Activated B cell treated with CpG ODN at 0.5 μM for 24 hours (primary cell): ENCODE measurements around the gene COL1A1. TPM values are rescaled to one million over a fixed set of nuclear protein-coding genes. Genes with fewer than 3 reads are reported as not detected.

ENCODE experiments used
- ATAC-seq: fragments of 200-7000 bp; cut with Tn5 transposase; one replicate; pipeline ENCODE4 v1.10.0; 2021; ENCODE audit warnings: low read depth, mild to moderate bottlenecking, moderate library complexity
- CTCF ChIA-PET: fragments of 350-600 bp; sonication (Branson Sonifier 250); formaldehyde crosslinking; loops from one replicate; lab custom pipeline; 2021; ENCODE audit warnings: antibody characterized with exemption; lab: Charles Lee
- POLR2A ChIA-PET: fragments of 350-600 bp; sonication (Branson Sonifier 250); formaldehyde crosslinking; loops from one replicate; lab custom pipeline; 2021; ENCODE audit warnings: antibody characterized with exemption; lab: Charles Lee
- DNase-seq: peaks from one replicate; pipeline ENCODE4 v3.0.0; 2022
- H3K27ac Mint-ChIP-seq: one replicate; pipeline ENCODE4 v1.8.0; 2020; ENCODE audit warnings: mixed read lengths
- H3K27me3 Mint-ChIP-seq: one replicate; pipeline ENCODE4 v1.8.0; 2021; ENCODE audit warnings: mixed read lengths
- H3K36me3 Mint-ChIP-seq: one replicate; pipeline ENCODE4 v1.8.0; 2021; ENCODE audit warnings: low read depth, mixed read lengths
- H3K4me1 Mint-ChIP-seq: one replicate; pipeline ENCODE4 v1.8.0; 2021; ENCODE audit warnings: mixed read lengths
- H3K4me3 Mint-ChIP-seq: one replicate; pipeline ENCODE4 v1.8.0; 2020; ENCODE audit warnings: mild to moderate bottlenecking, mixed read lengths
- H3K9me3 Mint-ChIP-seq: one replicate; pipeline ENCODE4 v1.8.0; 2020; ENCODE audit warnings: mixed read lengths
- intact Hi-C: fragments of 100-400 bp; cut with micrococcal nuclease; formaldehyde crosslinking; loops from one replicate; pipeline ENCODE4 v1.15.1; 2024
- total RNA-seq: library from RNA; stranded (reverse); gene quantifications from 2 replicates; pipeline ENCODE4 v1.2.3, GENCODE V29; 2022
- TF ChIP-seq, protein P1 (sequence below): fragments of 200-600 bp; IDR thresholded peaks from one replicate; pipeline ENCODE4 v1.8.0; 2022; ENCODE audit warnings: antibody characterized with exemption, mild to moderate bottlenecking

The COL1A1 gene
- total RNA-seq, 1 donor from 2014 or later = 9.2 TPM

DNA sequence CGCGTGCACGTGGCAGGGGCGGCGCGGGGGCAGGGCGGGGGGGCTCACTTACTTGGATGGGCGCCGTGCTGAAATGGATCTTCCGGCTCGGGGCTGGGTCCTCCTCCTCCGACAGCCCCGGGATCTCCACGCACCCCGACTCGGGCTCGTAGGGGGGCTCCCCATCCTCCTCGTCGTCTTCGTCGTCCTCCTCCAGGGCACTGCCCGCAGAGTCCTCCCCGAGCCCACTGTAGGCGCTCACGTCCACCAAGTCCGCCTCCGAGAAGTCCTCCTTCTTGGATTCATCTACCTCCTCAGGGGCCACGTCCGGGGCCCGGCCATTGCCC lies 52.4 kb downstream of the COL1A1 start:
- ATAC-seq = no peak
- TF ChIP-seq, protein P1, sequence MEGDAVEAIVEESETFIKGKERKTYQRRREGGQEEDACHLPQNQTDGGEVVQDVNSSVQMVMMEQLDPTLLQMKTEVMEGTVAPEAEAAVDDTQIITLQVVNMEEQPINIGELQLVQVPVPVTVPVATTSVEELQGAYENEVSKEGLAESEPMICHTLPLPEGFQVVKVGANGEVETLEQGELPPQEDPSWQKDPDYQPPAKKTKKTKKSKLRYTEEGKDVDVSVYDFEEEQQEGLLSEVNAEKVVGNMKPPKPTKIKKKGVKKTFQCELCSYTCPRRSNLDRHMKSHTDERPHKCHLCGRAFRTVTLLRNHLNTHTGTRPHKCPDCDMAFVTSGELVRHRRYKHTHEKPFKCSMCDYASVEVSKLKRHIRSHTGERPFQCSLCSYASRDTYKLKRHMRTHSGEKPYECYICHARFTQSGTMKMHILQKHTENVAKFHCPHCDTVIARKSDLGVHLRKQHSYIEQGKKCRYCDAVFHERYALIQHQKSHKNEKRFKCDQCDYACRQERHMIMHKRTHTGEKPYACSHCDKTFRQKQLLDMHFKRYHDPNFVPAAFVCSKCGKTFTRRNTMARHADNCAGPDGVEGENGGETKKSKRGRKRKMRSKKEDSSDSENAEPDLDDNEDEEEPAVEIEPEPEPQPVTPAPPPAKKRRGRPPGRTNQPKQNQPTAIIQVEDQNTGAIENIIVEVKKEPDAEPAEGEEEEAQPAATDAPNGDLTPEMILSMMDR = no peak
- Mint-ChIP-seq H3K27ac (peak overlapping the region; percentile 96), H3K9me3 (no peaks in the 10 kb centered on the region), H3K4me1 (peaks cover 45% of the 10 kb centered on the region), H3K36me3 (peaks cover 57% of the 10 kb centered on the region), H3K4me3 (peak overlapping the region; percentile 100), H3K27me3 (no peaks in the 10 kb centered on the region)
- ChIA-PET POLR2A (interaction anchor here (0.6 to 7.1 kb wide), 15 partner anchors 8 to 409 kb away, joined by 3 to 82 read pairs (median 5); partner anchors contain the start of genes KAT7, LRRC59, PDK2 and SAMD14), CTCF (interaction anchor here (1.0 to 7.2 kb wide), 6 partner anchors 12 to 55 kb away, joined by 3 to 64 read pairs (median 4); partner anchors contain the start of gene PDK2)
- no peak for DNase-seq
- intact Hi-C loops = loop anchor here (2.0 to 10.0 kb wide), 2 partner anchors 50 to 384 kb away; partner anchors contain the start of gene FAM117A

GRCh38 chr17:50148226-50149090 lies 53.0 kb downstream of the COL1A1 start:
- DNase-seq (peak; percentile 87), ATAC-seq (peak; percentile 60)
- Mint-ChIP-seq H3K27ac (peak overlapping the region; percentile 96), H3K36me3 (peaks cover 63% of the 10 kb centered on the region), H3K4me3 (peak overlapping the region; percentile 100), H3K9me3 (no peaks in the 10 kb centered on the region), H3K27me3 (no peaks in the 10 kb centered on the region), H3K4me1 (peaks cover 51% of the 10 kb centered on the region)
- ChIA-PET CTCF (interaction anchor here (0.7 to 7.2 kb wide), 9 partner anchors 8 to 54 kb away, joined by 3 to 64 read pairs (median 4); partner anchors contain the start of gene PDK2), POLR2A (interaction anchor here (0.6 to 7.1 kb wide), 25 partner anchors 8 to 929 kb away, joined by 3 to 82 read pairs (median 5); partner anchors contain the start of genes KAT7, LRRC59, PDK2 and SAMD14)
- TF ChIP-seq, protein P1 = no peak
- intact Hi-C loops = loop anchor here (1.0 to 10.0 kb wide), 5 partner anchors 8 to 384 kb away; partner anchors contain the start of genes FAM117A and SAMD14

- intact Hi-C loops = loop anchor here (1.0 to 10.0 kb wide), 5 partner anchors 8 to 383 kb away; partner anchors contain the start of genes FAM117A and SAMD14
- POLR2A ChIA-PET = interaction anchor here (0.6 to 7.1 kb wide), 20 partner anchors 8 to 1166 kb away, joined by 3 to 82 read pairs (median 6); partner anchors contain the start of genes FAM117A, LRRC59, PDK2 and SAMD14
- Mint-ChIP-seq H3K4me1 (peaks cover 57% of the 10 kb centered on the region), H3K36me3 (peaks cover 69% of the 10 kb centered on the region), H3K4me3 (peak overlapping the region; percentile 100), H3K27ac (peak overlapping the region; percentile 96), H3K27me3 (no peaks in the 10 kb centered on the region), H3K9me3 (no peaks in the 10 kb centered on the region)
- CTCF ChIA-PET = interaction anchor here (0.7 to 7.2 kb wide), 9 partner anchors 7 to 54 kb away, joined by 3 to 64 read pairs (median 4); partner anchors contain the start of gene PDK2
- DNase-seq (no peak), ATAC-seq (peak; percentile 4)
- TF ChIP-seq, protein P1 = no peak
Observed at GRCh38 chr17:50147841-50148225, 53.6 kb downstream of the COL1A1 start.

- H3K27me3 Mint-ChIP-seq = no peaks in the 10 kb centered on the region
- H3K27ac Mint-ChIP-seq = peak overlapping the region; percentile 96
- no peaks in the 10 kb centered on the region for H3K9me3 Mint-ChIP-seq
- peak overlapping the region; percentile 100 for H3K4me3 Mint-ChIP-seq
- H3K36me3 Mint-ChIP-seq = peaks cover 76% of the 10 kb centered on the region
- TF ChIP-seq, protein P1 = no peak
- ATAC-seq = peak; percentile 10
- ChIA-PET CTCF (interaction anchor here (0.8 to 7.2 kb wide), 2 partner anchors 14 to 22 kb away, joined by 3 to 64 read pairs; no protein-coding TSS in a partner anchor), POLR2A (interaction anchor here (0.6 to 7.1 kb wide), 17 partner anchors 7 to 1165 kb away, joined by 3 to 82 read pairs (median 6); partner anchors contain the start of genes FAM117A, SAMD14 and TOB1)
- DNase-seq = no peak
- intact Hi-C loops = loop anchor here (10.0 kb wide), 1 partner anchor 382 kb away; the partner anchor contains the start of gene FAM117A
- peaks cover 57% of the 10 kb centered on the region for H3K4me1 Mint-ChIP-seq
Observed at GRCh38 chr17:50146927-50147665, 54.3 kb downstream of the COL1A1 start.
